Heart right ventricle (tissue), 16 donors: Measurements from ENCODE around the gene RUNX1. TPM values are rescaled to one million over a fixed set of nuclear protein-coding genes. Genes with fewer than 3 reads are reported as not detected.

Experiments
- ATAC-seq, 8 donors: fragments of 200-7000 bp; cut with Tn5 transposase; one replicate each; pipeline ENCODE4 v1.9.1; 2020; ENCODE audit warnings: mild to moderate bottlenecking in 8 of 8, moderate library complexity in 8 of 8, moderate number of reproducible peaks in 1 of 8
- DNase-seq, 2 donors: peaks; one replicate each; pipeline ENCODE4 v3.0.0-alpha.2; 2020
- H3K27ac ChIP-seq, 10 donors: fragments of 200-600 bp; sonication (generic) in 2 of 10; one replicate each; pipeline versions ENCODE4 v1.5.0 to v1.8.0; 2020 to 2022; ENCODE audit warnings: mild to moderate bottlenecking in 3 of 10
- H3K27me3 ChIP-seq, 7 donors: fragments of 200-600 bp; one replicate each; pipeline ENCODE4 v1.8.0; 2021 to 2022; ENCODE audit warnings: mild to moderate bottlenecking in 2 of 7
- H3K36me3 ChIP-seq, 9 donors: fragments of 200-600 bp; sonication (generic) in 1 of 9; one replicate each; pipeline versions ENCODE4 v1.5.0 to v1.8.0; 2020 to 2022; ENCODE audit warnings: mild to moderate bottlenecking in 2 of 9
- H3K4me1 ChIP-seq, 9 donors: fragments of 200-600 bp; sonication (generic) in 1 of 9; one replicate each; pipeline versions ENCODE4 v1.5.0 to v1.8.0; 2020 to 2022; ENCODE audit warnings: mild to moderate bottlenecking in 4 of 9
- H3K4me3 ChIP-seq, 10 donors: fragments of 200-600 bp; sonication (generic) in 2 of 10; one replicate each; pipeline versions ENCODE4 v1.5.0 to v1.8.0; 2020 to 2022; ENCODE audit warnings: mild to moderate bottlenecking in 7 of 10, moderate library complexity in 2 of 10
- H3K9me3 ChIP-seq, 11 donors: fragments of 200-600 bp in 10 of 11; sonication (generic) in 2 of 11; one replicate each; pipeline versions ENCODE4 v1.5.0 to v1.8.0; 2013 to 2022; ENCODE audit warnings: mild to moderate bottlenecking in 2 of 11, control low read depth in 1 of 11, moderate library complexity in 1 of 11
- WGBS, 2 donors: extraction: QIAGEN DNeasy Blood & Tissue Kit; methylation state at CpG; one replicate each; pipeline ENCODE4 v1.1.7; 2013; ENCODE audit warnings: inconsistent platforms in 1 of 2; 5-methylcytosine and 5-hydroxymethylcytosine counted together
- intact Hi-C, 10 donors: fragments of 100-400 bp; cut with DNase I; formaldehyde crosslinking; loops; one replicate each; pipeline versions ENCODE4 v1.11.1 to v1.14.2; 2022
- polyA plus RNA-seq, 2 donors: library from polyadenylated mRNA; stranded (reverse); fragments of 200-250 nt; gene quantifications; one replicate each; pipeline ENCODE4 v1.2.3, GENCODE V29; 2013
- total RNA-seq, 10 donors: library from RNA; stranded (reverse); fragmentation: NEBNext Ultra II Directional in 3 of 10; extraction: Animal tissue kit (Norgen Biotek cat#: 25700) in 3 of 10; gene quantifications; one replicate each; pipeline versions ENCODE4 v1.2.1 to v1.2.4, GENCODE V29; 2021 to 2023
- TF ChIP-seq, protein P1 (sequence below), 9 donors: fragments of 200-600 bp; sonication (generic) in 2 of 9; IDR thresholded peaks; one replicate each; pipeline versions ENCODE4 v1.5.0 to v1.8.0; 2021 to 2022; ENCODE audit warnings: antibody characterized with exemption in 9 of 9, mild to moderate bottlenecking in 5 of 9, moderate library complexity in 1 of 9
- donor health status: Arrhythmogenic right ventricular cardiomyopathy.
- donor health status: ischemic (EF 13 %, LVEDD 7.1; RV severe dilation, severe dysfunction).
- donor health status: healthy with polysubstance abuse.
- donor health status: DM: no; HTN: yes; CAD: no.
- donor health status: DM: no; HTN: no; CAD: no.
- donor health status: ischemic (EF 25% LVEDD 6.9; RV normal size, moderate dysfunction).
- donor health status: ischemic (EF 25% LVEDD 5.7; RV mildly dilated, moderate dysfunction).
- donor health status: healthy.
- donor health status: DM: yes; HTN: yes; CAD: no.
- donor health status: Ischemic cardiomyopathy.
- donor health status: ischemic (EF 35%, LVEDD 5.7; RV mildly dilated, moderate dysfunction).
- donor health status: nonischemic (EF 11% LVEDD 7.7; RV severe dilation, severe dysfunction).
- donor health status: DM: yes; HTN: yes; CAD: no.
- donor health status: PGD.
- donor health status: ischemic (EF 29% LVEDD 5.4; RV normal size, mild dysfunction).
- donor health status: nonischemic (EF 23%, LVEDD 6.1; RV moderate dilation, normal function).

Gene RUNX1
- total and polyA plus RNA-seq, 12 donors, result 0.88 to 29.3 (median 3.5) TPM

DNA sequence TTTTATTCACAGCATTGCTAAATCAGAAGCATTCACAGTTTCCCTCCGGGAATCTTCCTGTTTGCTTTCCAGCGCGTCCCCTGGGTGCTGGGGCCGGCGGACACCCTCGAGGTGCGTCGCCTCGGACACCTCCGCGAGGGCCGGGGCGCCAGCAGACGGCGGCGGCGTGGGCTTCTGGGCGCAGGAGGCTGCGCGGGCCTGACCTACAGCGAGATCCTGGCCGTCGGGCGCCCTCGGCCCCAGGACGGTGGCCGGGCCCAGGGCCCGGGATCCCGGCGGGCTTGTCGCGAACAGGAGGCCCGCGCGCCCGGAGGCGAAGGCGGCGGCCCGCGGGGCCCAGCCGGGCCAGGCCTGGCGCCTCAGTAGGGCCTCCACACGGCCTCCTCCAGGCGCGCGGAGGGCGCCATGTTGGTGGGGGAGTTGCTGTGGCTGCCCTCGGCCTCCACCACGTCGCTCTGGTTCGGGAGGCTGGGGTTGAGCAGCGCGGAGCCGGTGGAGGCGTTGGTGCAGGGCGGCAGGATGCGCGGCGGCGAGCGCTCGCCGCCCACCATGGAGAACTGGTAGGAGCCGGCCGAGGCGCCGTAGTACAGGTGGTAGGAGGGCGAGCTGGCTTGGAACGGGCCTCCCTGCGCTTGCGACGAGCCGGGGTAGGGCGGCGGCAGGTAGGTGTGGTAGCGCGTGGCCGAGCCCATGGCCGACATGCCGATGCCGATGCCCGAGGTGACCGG lies 257.2 kb downstream of the RUNX1 start:
- WGBS, 2 donors, result 82 to 91% methylated on average over 84 of the region's 84 CpGs
- TF ChIP-seq, protein P1, sequence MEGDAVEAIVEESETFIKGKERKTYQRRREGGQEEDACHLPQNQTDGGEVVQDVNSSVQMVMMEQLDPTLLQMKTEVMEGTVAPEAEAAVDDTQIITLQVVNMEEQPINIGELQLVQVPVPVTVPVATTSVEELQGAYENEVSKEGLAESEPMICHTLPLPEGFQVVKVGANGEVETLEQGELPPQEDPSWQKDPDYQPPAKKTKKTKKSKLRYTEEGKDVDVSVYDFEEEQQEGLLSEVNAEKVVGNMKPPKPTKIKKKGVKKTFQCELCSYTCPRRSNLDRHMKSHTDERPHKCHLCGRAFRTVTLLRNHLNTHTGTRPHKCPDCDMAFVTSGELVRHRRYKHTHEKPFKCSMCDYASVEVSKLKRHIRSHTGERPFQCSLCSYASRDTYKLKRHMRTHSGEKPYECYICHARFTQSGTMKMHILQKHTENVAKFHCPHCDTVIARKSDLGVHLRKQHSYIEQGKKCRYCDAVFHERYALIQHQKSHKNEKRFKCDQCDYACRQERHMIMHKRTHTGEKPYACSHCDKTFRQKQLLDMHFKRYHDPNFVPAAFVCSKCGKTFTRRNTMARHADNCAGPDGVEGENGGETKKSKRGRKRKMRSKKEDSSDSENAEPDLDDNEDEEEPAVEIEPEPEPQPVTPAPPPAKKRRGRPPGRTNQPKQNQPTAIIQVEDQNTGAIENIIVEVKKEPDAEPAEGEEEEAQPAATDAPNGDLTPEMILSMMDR (IDR thresholded peaks at IDR 0.05), result no peak
- intact Hi-C loops, result no loop called here
- Histone ChIP-seq H3K4me1 (peaks cover 0 to 16% (median 0%) of the 10 kb centered on the region in 9 donors), H3K4me3 (no peak overlapping the region), H3K9me3 (no peaks in the 10 kb centered on the region), H3K27me3 (peaks cover 0 to 34% (median 9%) of the 10 kb centered on the region in 7 donors), H3K36me3 (peaks cover 0 to 82% (median 0%) of the 10 kb centered on the region in 9 donors), H3K27ac (no peak overlapping the region)
- ATAC-seq (peak in 1 of 8 donors; percentile 11), DNase-seq (no peak)

DNA sequence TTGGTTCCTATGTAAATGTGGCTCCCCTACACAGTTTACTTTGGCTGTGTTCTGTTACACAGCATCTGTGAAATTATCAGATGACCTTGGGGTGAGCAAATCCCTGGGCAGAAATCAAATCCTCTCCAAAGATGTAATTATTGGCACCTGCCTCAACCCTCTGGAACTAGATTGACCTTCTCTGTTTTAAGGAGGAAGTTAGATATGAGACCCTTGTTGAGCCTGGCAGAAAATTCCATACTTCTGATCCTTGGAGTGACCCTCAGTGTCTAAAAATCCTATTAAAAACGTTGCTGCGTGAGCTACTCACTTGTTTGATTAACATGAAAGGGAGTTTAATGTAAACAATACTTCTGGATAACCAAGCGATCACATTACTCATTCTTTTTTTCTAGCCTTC lies 258.3 kb downstream of the RUNX1 start:
- intact Hi-C loops, result no loop called here
- Histone ChIP-seq H3K9me3 (no peaks in the 10 kb centered on the region), H3K27ac (no peak overlapping the region), H3K27me3 (peaks cover 0 to 34% (median 9%) of the 10 kb centered on the region in 7 donors), H3K4me3 (no peak overlapping the region), H3K4me1 (peaks cover 0 to 11% (median 0%) of the 10 kb centered on the region in 9 donors), H3K36me3 (peaks cover 0 to 71% (median 0%) of the 10 kb centered on the region in 9 donors)
- no peak for ATAC-seq
- TF ChIP-seq, protein P1 (IDR thresholded peaks at IDR 0.05), result no peak
- WGBS, 2 donors, result 55 to 64% methylated on average over 3 of the region's 3 CpGs
- DNase-seq, result no peak

DNA sequence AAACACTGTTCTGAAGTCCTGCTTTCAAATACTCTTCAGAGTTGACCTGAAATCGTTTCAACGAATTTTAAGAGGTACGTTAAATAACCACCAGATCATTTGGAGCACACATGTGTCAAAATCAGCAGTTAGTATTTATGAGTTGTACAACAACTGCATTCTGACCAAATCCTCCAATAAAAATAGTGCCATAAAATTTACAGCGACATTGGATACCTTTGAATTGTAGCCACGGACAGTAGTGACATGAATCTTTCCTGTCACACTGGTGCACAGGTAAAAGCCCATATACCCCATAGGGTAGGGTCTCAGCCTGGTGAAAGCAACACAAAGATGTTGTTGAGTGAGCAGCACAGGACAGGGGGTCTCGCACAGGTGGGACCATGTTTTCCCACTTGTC lies 258.8 kb downstream of the RUNX1 start:
- peaks cover 0 to 66% (median 0%) of the 10 kb centered on the region in 9 donors for H3K36me3 ChIP-seq
- H3K27ac ChIP-seq, result no peak overlapping the region
- no peak for DNase-seq

DNA sequence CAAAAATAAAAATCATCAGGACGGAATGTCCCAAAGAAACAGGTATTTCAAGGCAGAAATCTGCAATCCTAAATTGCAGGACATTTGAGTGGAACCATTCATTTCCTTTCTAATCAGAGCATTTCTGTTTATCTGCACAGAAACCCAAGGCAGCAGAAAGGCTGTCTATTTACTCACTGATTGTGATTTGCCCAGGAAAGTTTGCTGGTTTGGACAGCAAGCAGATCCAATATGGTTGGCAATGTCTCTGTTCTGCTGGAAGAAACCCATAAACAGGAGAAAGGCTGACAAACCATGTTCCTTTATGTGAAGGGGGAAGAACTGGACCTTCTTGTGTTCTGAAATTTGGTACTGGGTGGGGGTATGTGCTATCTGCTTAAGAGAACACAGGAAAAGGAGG lies 260.2 kb downstream of the RUNX1 start:
- Histone ChIP-seq H3K27ac (no peak overlapping the region), H3K36me3 (peaks cover 0 to 52% (median 0%) of the 10 kb centered on the region in 9 donors), H3K4me3 (no peak overlapping the region), H3K4me1 (no peaks in the 10 kb centered on the region), H3K9me3 (no peaks in the 10 kb centered on the region), H3K27me3 (peaks cover 0 to 40% (median 9%) of the 10 kb centered on the region in 7 donors)
- intact Hi-C loops, result no loop called here
- DNase-seq (no peak), ATAC-seq (no peak)
- 85 to 94% methylated on average over 1 of the region's 1 CpG for WGBS, 2 donors
- TF ChIP-seq, protein P1 (IDR thresholded peaks at IDR 0.05), result no peak

More for the DNA sequence above, 258.8 kb downstream of the RUNX1 start:
- no peak for ATAC-seq
- intact Hi-C loops, result no loop called here
- H3K4me3 ChIP-seq, result no peak overlapping the region
- H3K27me3 ChIP-seq, result peaks cover 0 to 36% (median 9%) of the 10 kb centered on the region in 7 donors
- TF ChIP-seq, protein P1 (IDR thresholded peaks at IDR 0.05), result no peak
- WGBS, 2 donors, result 91 to 95% methylated on average over 6 of the region's 6 CpGs
- peaks cover 0 to 8% (median 0%) of the 10 kb centered on the region in 9 donors for H3K4me1 ChIP-seq
- H3K9me3 ChIP-seq, result no peaks in the 10 kb centered on the region
